H1 (cell line): Measurements from ENCODE around the gene BBS9. TPM values are rescaled to one million over a fixed set of nuclear protein-coding genes. Genes with fewer than 3 reads are reported as not detected.

Source experiments
- CTCF ChIA-PET: fragments of 300-600 bp; sonication (Branson Sonifier 250); formaldehyde crosslinking; loops from one replicate; lab custom pipeline; 2021; ENCODE audit not compliant: partially characterized antibody; lab: Charles Lee
- POLR2A ChIA-PET: fragments of 300-600 bp; sonication (Branson Sonifier 250); formaldehyde crosslinking; loops from one replicate; lab custom pipeline; 2021; ENCODE audit warnings: inconsistent platforms; ENCODE audit not compliant: partially characterized antibody; lab: Charles Lee
- DNase-seq, 2 experiments: peaks; one replicate each; pipeline versions ENCODE4 v3.0.0 to v3.0.0-alpha.2; 2010 to 2022; ENCODE audit warnings: low spot score in 2 of 2, low read depth in 1 of 2, mixed read lengths in 1 of 2
- FAIRE-seq: peaks from 2 replicates; lab custom pipeline; 2011; peaks lifted over from hg19 to GRCh38; lab: Jason Lieb, UNC
- H2AFZ ChIP-seq: 2 replicates; pipeline ENCODE4 v1.8.1; 2012; ENCODE audit warnings: low read length, inconsistent platforms
- H2AK5ac ChIP-seq: 2 replicates; pipeline ENCODE4 v1.6.1; 2013; ENCODE audit warnings: low read depth, low read length
- H2BK120ac ChIP-seq: replicated peaks from 2 replicates; pipeline ENCODE3; 2013; ENCODE audit warnings: low read depth, low read length, inconsistent platforms
- H2BK12ac ChIP-seq: 2 replicates; pipeline ENCODE4 v1.6.1; 2013; ENCODE audit warnings: low read depth, low read length
- H2BK15ac ChIP-seq: 2 replicates; pipeline ENCODE4 v1.6.1; 2013; ENCODE audit warnings: low read length
- H2BK20ac ChIP-seq: 2 replicates; pipeline ENCODE4 v1.6.1; 2013; ENCODE audit warnings: low read length
- H2BK5ac ChIP-seq: 2 replicates; pipeline ENCODE4 v1.6.1; 2013; ENCODE audit warnings: low read depth, low read length
- H3K14ac ChIP-seq: 2 replicates; pipeline ENCODE4 v1.6.1; 2013; ENCODE audit warnings: inconsistent platforms; ENCODE audit not compliant: insufficient read length
- H3K18ac ChIP-seq: 2 replicates; pipeline ENCODE4 v1.6.1; 2013; ENCODE audit warnings: low read length; ENCODE audit errors: extremely low read depth
- H3K23ac ChIP-seq: 2 replicates; pipeline ENCODE4 v1.6.1; 2013; ENCODE audit warnings: inconsistent platforms; ENCODE audit not compliant: insufficient read length
- H3K23me2 ChIP-seq: 2 replicates; pipeline ENCODE4 v1.6.1; 2013; ENCODE audit warnings: low read depth, low read length
- H3K27ac ChIP-seq: 2 replicates; pipeline ENCODE4 v1.6.1; 2011; ENCODE audit warnings: low read depth, low read length, inconsistent platforms
- H3K27me3 ChIP-seq, 4 experiments: replicated peaks in 1 of 4; 1 replicate in 1 of 4; 2 replicates in 3 of 4; pipeline versions ENCODE4 v1.6.1 to v1.8.1; 2011 to 2013; ENCODE audit warnings: low read length in 3 of 4, mild to moderate bottlenecking in 3 of 4, inconsistent platforms in 2 of 4, mixed read lengths in 2 of 4, moderate library complexity in 1 of 4; ENCODE audit not compliant: control insufficient read depth in 3 of 4, insufficient read depth in 3 of 4; ENCODE audit errors: extremely low read depth in 1 of 4
- H3K36me3 ChIP-seq, 4 experiments: 2 replicates each; pipeline versions ENCODE4 v1.6.1 to v1.8.1; 2011 to 2013; ENCODE audit warnings: mild to moderate bottlenecking in 4 of 4, low read length in 3 of 4, moderate library complexity in 2 of 4, control low read depth in 1 of 4, inconsistent platforms in 1 of 4; ENCODE audit not compliant: insufficient read depth in 4 of 4, control insufficient read depth in 2 of 4
- H3K4ac ChIP-seq: replicated peaks from 2 replicates; pipeline ENCODE3; 2013; ENCODE audit warnings: low read length, low read depth, mixed read lengths, inconsistent platforms; ENCODE audit not compliant: insufficient read length
- H3K4me1 ChIP-seq, 4 experiments: replicated peaks in 1 of 4; 1 replicate in 1 of 4; 2 replicates in 3 of 4; pipeline versions ENCODE4 v1.6.1 to v1.8.1; 2011 to 2013; ENCODE audit warnings: low read length in 3 of 4, inconsistent platforms in 2 of 4, mixed read lengths in 1 of 4; ENCODE audit not compliant: insufficient read depth in 4 of 4, control insufficient read depth in 3 of 4
- H3K4me2 ChIP-seq, 2 experiments: 2 replicates each; pipeline versions ENCODE4 v1.6.1 to v1.8.1; 2011 to 2013; ENCODE audit warnings: low read depth in 2 of 2, low read length in 2 of 2, control low read depth in 1 of 2, inconsistent platforms in 1 of 2, mild to moderate bottlenecking in 1 of 2; ENCODE audit not compliant: insufficient read depth in 1 of 2
- H3K4me3 ChIP-seq, 4 experiments: fragments of 200-600, 300-600 bp in 1 of 4; sonication (generic), shearing (Covaris generic), sonication (Bioruptor Twin) in 1 of 4; 2 replicates each; pipeline versions ENCODE4 v1.5.1 to v1.8.1; 2011 to 2016; ENCODE audit warnings: low read length in 4 of 4, low read depth in 3 of 4, control low read depth in 2 of 4, inconsistent platforms in 2 of 4, mild to moderate bottlenecking in 2 of 4, mixed read lengths in 1 of 4, moderate library complexity in 1 of 4; ENCODE audit not compliant: insufficient read depth in 2 of 4; ENCODE audit errors: extremely low read depth in 1 of 4
- H3K56ac ChIP-seq: replicated peaks from 2 replicates; pipeline ENCODE3; 2013; ENCODE audit warnings: low read depth, mild to moderate bottlenecking, mixed read lengths, low read length, inconsistent platforms; ENCODE audit not compliant: insufficient read length
- H3K79me1 ChIP-seq: 2 replicates; pipeline ENCODE4 v1.6.1; 2013; ENCODE audit warnings: low read depth, low read length, control low read depth
- H3K79me2 ChIP-seq, 2 experiments: 2 replicates each; pipeline versions ENCODE4 v1.6.1 to v1.8.1; 2012 to 2013; ENCODE audit warnings: low read length in 2 of 2, mild to moderate bottlenecking in 2 of 2, inconsistent platforms in 1 of 2; ENCODE audit not compliant: insufficient read depth in 2 of 2, control insufficient read depth in 1 of 2
- H3K9ac ChIP-seq, 4 experiments: replicated peaks in 1 of 4; 1 replicate in 1 of 4; 2 replicates in 3 of 4; pipeline versions ENCODE4 v1.6.1 to v1.8.1; 2011 to 2013; ENCODE audit warnings: low read depth in 3 of 4, low read length in 3 of 4, control low read depth in 2 of 4, mild to moderate bottlenecking in 2 of 4, moderate library complexity in 2 of 4, inconsistent platforms in 1 of 4; ENCODE audit errors: extremely low read depth in 1 of 4
- H3K9me3 ChIP-seq, 2 experiments: 2 replicates each; pipeline versions ENCODE4 v1.6.1 to v1.8.1; 2012 to 2013; ENCODE audit warnings: mild to moderate bottlenecking in 2 of 2, moderate library complexity in 2 of 2, control low read depth in 1 of 2, inconsistent platforms in 1 of 2, low read depth in 1 of 2, low read length in 1 of 2, mixed read lengths in 1 of 2; ENCODE audit not compliant: insufficient read depth in 2 of 2
- H4K20me1 ChIP-seq, 2 experiments: replicated peaks in 1 of 2; 2 replicates each; pipeline versions ENCODE3 to v1.8.1; 2011 to 2013; ENCODE audit warnings: inconsistent platforms in 2 of 2, low read length in 2 of 2, mild to moderate bottlenecking in 1 of 2; ENCODE audit not compliant: insufficient read depth in 2 of 2, control insufficient read depth in 1 of 2
- H4K5ac ChIP-seq: 2 replicates; pipeline ENCODE4 v1.6.1; 2013; ENCODE audit warnings: low read length, low read depth, mixed read lengths, inconsistent platforms; ENCODE audit not compliant: insufficient read length
- H4K8ac ChIP-seq: 2 replicates; pipeline ENCODE4 v1.8.0; 2013; ENCODE audit warnings: mild to moderate bottlenecking, moderate library complexity, low read length, inconsistent platforms; ENCODE audit not compliant: insufficient read depth; ENCODE audit errors: extremely low read depth
- H4K91ac ChIP-seq: replicated peaks from 2 replicates; pipeline ENCODE3; 2013; ENCODE audit warnings: low read length, mixed read lengths, inconsistent platforms; ENCODE audit not compliant: insufficient read length
- CHD1 ChIP-seq: IDR thresholded peaks from 2 replicates; pipeline ENCODE4 v1.6.1; 2012; ENCODE audit warnings: low read depth, low read length, improper control_type of control experiment
- JUND ChIP-seq: IDR thresholded peaks from 2 replicates; pipeline ENCODE4 v1.6.1; 2011; ENCODE audit warnings: mild to moderate bottlenecking, improper control_type of control experiment, low read length
- KDM1A ChIP-seq: fragments of 200-600, 300-600 bp; sonication (generic); IDR thresholded peaks from 2 replicates; pipeline ENCODE4 v1.7.1; 2016; ENCODE audit warnings: mild to moderate bottlenecking, low read length, borderline replicate concordance
- NANOG ChIP-seq: IDR thresholded peaks from 2 replicates; pipeline ENCODE4 v1.6.1; 2011; ENCODE audit warnings: low read length, low read depth, mild to moderate bottlenecking, inconsistent platforms; ENCODE audit not compliant: insufficient read depth, poor library complexity, severe bottlenecking
- NRF1 ChIP-seq: IDR thresholded peaks from 2 replicates; pipeline ENCODE4 v1.6.1; 2011; ENCODE audit warnings: mild to moderate bottlenecking, low read depth, low read length, improper control_type of control experiment
- PHF8 ChIP-seq: fragments of 200-600 bp; sonication (generic); conservative IDR thresholded peaks from 2 replicates; pipeline ENCODE4 v1.7.1; 2012; ENCODE audit warnings: low read depth, mild to moderate bottlenecking, inconsistent platforms, low read length, moderate library complexity
- POLR2AphosphoS5 ChIP-seq: IDR thresholded peaks from 2 replicates; pipeline ENCODE4 v1.6.1; 2011; ENCODE audit warnings: low read depth, low read length
- RNF2 ChIP-seq: fragments of 200-900, 300-1000 bp; sonication (generic); IDR thresholded peaks from 2 replicates; pipeline ENCODE4 v1.7.1; 2016; ENCODE audit warnings: borderline replicate concordance, low read depth, mild to moderate bottlenecking, antibody characterized with exemption, low read length; ENCODE audit not compliant: poor library complexity, severe bottlenecking; ENCODE audit errors: missing control alignments
- SAP30 ChIP-seq: fragments of 300-600 bp; sonication (generic); IDR thresholded peaks from 2 replicates; pipeline ENCODE4 v1.7.1; 2012; ENCODE audit warnings: low read length, moderate library complexity, mild to moderate bottlenecking, inconsistent platforms; ENCODE audit not compliant: insufficient read depth, insufficient replicate concordance
- SP1 ChIP-seq: IDR thresholded peaks from 2 replicates; pipeline ENCODE4 v1.6.1; 2011; ENCODE audit warnings: low read depth, low read length
- SP2 ChIP-seq: IDR thresholded peaks from 2 replicates; pipeline ENCODE4 v1.6.1; 2012; ENCODE audit warnings: mild to moderate bottlenecking, low read length, inconsistent platforms
- SRF ChIP-seq: IDR thresholded peaks from 2 replicates; pipeline ENCODE4 v1.6.1; 2011; ENCODE audit warnings: mild to moderate bottlenecking, low read depth, low read length, moderate library complexity
- SUZ12 ChIP-seq: fragments of 200-600 bp; sonication (generic); IDR thresholded peaks from 2 replicates; pipeline ENCODE4 v1.6.1; 2012; ENCODE audit warnings: mild to moderate bottlenecking, inconsistent platforms, low read length, moderate library complexity, mixed read lengths
- TAF7 ChIP-seq: optimal IDR thresholded peaks from 2 replicates; pipeline ENCODE3; 2011; ENCODE audit warnings: low read depth, mild to moderate bottlenecking, inconsistent platforms, low read length, moderate library complexity, borderline replicate concordance
- WGBS, 2 experiments: shearing (Covaris generic) in 1 of 2; methylation state at CpG; one replicate each; pipeline versions ENCODE4 v1.1.6 to v1.1.7; 2013 to 2015; ENCODE audit warnings: low lambda C conversion rate in 2 of 2, mixed read lengths in 2 of 2, inconsistent platforms in 1 of 2, low coverage in 1 of 2, missing lambda C conversion rate in 1 of 2; ENCODE audit not compliant: insufficient replicate concordance in 2 of 2, insufficient coverage in 1 of 2, insufficient read length in 1 of 2; ENCODE audit errors: extremely low coverage in 1 of 2, missing lambda C conversion rate in 1 of 2; 5-methylcytosine and 5-hydroxymethylcytosine counted together
- polyA plus RNA-seq, 7 experiments: library from polyadenylated mRNA; depleted of rRNA in 3 of 7; stranded (reverse) in 5 of 7; unstranded in 2 of 7; fragments of >200 nt in 5 of 7; fragments of 200-250 nt in 2 of 7; gene quantifications; 1 replicate in 5 of 7; 2 replicates in 1 of 7; 4 replicates in 1 of 7; pipeline versions ENCODE4 v1.2.1 to v1.2.3, GENCODE V29; 2011 to 2013; ENCODE audit warnings: missing spikeins in 2 of 7, mixed read lengths in 2 of 7
- total RNA-seq: library from RNA; stranded (reverse); fragmentation: NEBNext Ultra II Directional; extraction: Animal tissue kit (Norgen Biotek cat#: 25700); gene quantifications from 2 replicates; pipeline ENCODE4 v1.2.1, GENCODE V29; 2021

Gene BBS9
- total and polyA plus RNA-seq, 2 of the 8 experiments (the other 6 are each of a cell fraction or from before 2014, with no cell fraction given): 22.3 to 37.0 TPM

DNA sequence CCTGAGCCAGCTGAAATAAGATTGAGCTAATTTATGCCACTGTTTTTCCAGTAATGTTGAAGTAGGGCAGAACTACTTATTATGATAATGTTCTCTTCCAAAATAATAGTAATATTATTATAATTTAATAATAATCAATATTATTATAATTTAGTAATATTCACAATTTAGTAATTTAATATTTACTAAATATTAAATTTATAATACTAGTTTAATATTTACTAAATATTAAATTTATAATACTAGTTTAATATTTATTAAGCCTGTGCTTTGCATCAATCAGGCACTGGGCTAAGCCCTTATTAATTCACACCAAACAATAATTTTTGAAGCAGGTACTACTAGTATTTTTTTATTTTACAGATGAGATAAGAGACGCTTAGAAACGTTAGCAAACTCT is 170.1 kb downstream of the BBS9 start:
- Histone ChIP-seq H3K79me1 (no peaks in the 10 kb centered on the region), H3K4me3 (no peak overlapping the region), H3K4me2 (no peak overlapping the region), H3K36me3 (peaks cover 0 to 4% (median 0%) of the 10 kb centered on the region in 4 experiments; a peak in 1 of 8 replicates), H3K23ac (no peak overlapping the region), H4K5ac (no peak overlapping the region), H2BK120ac (no peak overlapping the region), H3K4me1 (no peaks in the 10 kb centered on the region), H3K79me2 (no peaks in the 10 kb centered on the region), H2AK5ac (no peak overlapping the region), H2BK5ac (no peak overlapping the region), H3K27me3 (no peaks in the 10 kb centered on the region), H2BK15ac (no peak overlapping the region), H3K56ac (no peak overlapping the region), H3K18ac (no peak overlapping the region), H3K4ac (no peak overlapping the region), H3K9ac (no peak overlapping the region), H3K9me3 (peaks cover 16 to 18% of the 10 kb centered on the region in 2 experiments; a peak in 3 of 4 replicates), H2AFZ (no peak overlapping the region), H3K27ac (no peak overlapping the region), H3K14ac (no peak overlapping the region), H2BK20ac (no peak overlapping the region), H4K91ac (no peak overlapping the region), H3K23me2 (no peaks in the 10 kb centered on the region), H2BK12ac (no peak overlapping the region), H4K20me1 (no peaks in the 10 kb centered on the region), H4K8ac (no peak overlapping the region)
- DNase-seq: no peak
- ChIA-PET CTCF (no interaction called here), POLR2A (no interaction called here)
- 98% methylated on average over 2 of the region's 2 CpGs; no CpG with 5 or more reads in 1 of the 2 experiments for WGBS, 2 experiments
- FAIRE-seq: no peak
- TF ChIP-seq JUND (no peak), SRF (no peak), RNF2 (no peak), SP2 (no peak), SP1 (no peak), POLR2AphosphoS5 (no peak), NRF1 (no peak), KDM1A (no peak), PHF8 (no peak), SUZ12 (no peak), CHD1 (no peak), SAP30 (no peak), TAF7 (no peak), NANOG (no peak)
